GM10847 (cell line): ENCODE measurements around the gene BTF3.

ENCODE experiments used
- POLR2A ChIP-seq: IDR thresholded peaks from 2 replicates; pipeline ENCODE4 v1.6.1; 2011; ENCODE audit not compliant: insufficient read length; ENCODE audit errors: extremely low read depth

The BTF3 gene

GRCh38 chr5:73501406-73501805 is 3.2 kb downstream of the BTF3 start:
- TF ChIP-seq POLR2A = no peak

GRCh38 chr5:73506459-73506955 is 8.3 kb downstream of the BTF3 start:
- no peak for TF ChIP-seq POLR2A

GRCh38 chr5:73507062-73507461 is 8.8 kb downstream of the BTF3 start:
- no peak for TF ChIP-seq POLR2A

- no peak for TF ChIP-seq POLR2A
Observed at GRCh38 chr5:73513996-73514395, 15.8 kb downstream of the BTF3 start.

- no peak for TF ChIP-seq POLR2A
Observed at GRCh38 chr5:73514418-73514817, 16.2 kb downstream of the BTF3 start.

DNA sequence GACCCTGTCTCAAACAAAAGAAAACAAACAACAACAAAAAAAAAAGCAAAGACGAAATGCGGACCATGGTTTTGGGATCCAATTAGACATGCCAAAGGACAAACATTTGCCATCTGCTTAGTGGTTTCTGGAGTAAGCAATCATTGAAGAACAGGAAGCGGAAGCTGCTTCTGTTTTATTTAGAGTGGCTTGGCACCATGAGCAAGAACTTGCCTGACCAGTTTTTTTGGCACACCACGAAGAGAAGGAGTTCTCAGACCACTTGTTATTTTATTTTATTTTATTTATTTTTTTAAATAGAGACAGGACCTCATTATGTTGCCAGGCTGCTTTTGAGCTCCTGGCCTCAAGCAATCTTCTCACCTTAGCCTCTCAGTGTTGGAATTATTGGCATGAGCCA is 17.0 kb downstream of the BTF3 start:
- no peak for TF ChIP-seq POLR2A

GRCh38 chr5:73519531-73520283 is 21.5 kb downstream of the BTF3 start:
- TF ChIP-seq POLR2A = no peak

DNA sequence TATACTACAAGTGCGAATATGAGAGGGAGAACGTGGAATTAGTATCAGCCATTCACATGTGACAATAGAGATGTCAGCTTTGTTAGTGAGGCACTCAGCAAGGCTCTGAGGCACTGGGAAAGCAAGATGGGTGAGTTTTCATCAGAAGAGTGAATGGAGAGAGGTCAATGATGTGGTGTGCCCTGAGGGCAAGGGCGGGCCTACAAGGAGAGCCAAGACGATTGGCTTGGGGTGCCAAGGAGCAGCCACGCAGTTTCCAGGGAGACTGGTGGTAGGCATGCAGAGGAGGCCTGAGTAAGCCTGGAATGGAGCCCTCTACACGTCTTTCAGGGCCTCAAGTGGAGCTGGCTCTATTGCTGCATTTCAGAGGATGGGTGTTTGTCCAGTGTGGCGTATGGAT is 24.7 kb downstream of the BTF3 start:
- TF ChIP-seq POLR2A = no peak

DNA sequence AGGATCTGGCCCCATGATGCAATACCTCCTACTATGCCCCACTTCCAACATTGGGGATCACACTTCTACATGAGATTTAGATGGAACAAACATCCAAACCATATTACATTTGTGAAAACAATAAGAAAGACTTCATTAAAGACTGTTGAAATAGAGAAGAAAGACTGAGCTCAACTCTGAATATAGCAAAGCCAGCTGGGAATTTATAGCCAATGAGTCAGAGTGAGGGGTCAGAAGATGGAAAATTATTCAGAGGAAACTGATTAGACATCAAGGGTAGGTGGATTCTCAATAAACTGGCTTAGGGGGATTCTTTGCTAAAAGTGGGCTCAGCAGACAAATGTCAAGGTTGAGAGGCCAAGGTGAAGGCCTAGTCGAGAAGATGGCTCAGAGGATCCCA is 25.6 kb downstream of the BTF3 start:
- TF ChIP-seq POLR2A = no peak

- no peak for TF ChIP-seq POLR2A
Observed at GRCh38 chr5:73525606-73526203, 27.5 kb downstream of the BTF3 start.

DNA sequence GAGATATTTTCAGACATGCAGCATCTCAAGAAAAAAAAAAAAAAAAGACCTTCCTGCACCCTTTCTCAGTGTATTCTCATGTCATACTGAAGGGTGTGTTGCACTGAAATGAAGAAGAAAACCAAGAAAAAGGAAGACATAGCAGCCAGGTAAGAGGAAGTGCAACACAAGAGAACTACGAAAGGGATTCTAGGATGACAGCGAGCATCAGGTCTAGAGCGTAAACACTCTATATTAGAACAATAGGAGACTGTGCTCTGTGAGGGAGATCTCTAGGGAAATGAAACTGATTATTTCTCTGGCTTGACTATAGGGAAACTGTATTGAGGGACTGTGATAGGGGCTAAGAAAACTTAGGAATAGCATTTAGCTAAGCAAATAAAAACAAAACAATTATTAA is 30.0 kb downstream of the BTF3 start:
- TF ChIP-seq POLR2A = no peak

- no peak for TF ChIP-seq POLR2A
Observed at GRCh38 chr5:73529081-73529480, 30.8 kb downstream of the BTF3 start.

DNA sequence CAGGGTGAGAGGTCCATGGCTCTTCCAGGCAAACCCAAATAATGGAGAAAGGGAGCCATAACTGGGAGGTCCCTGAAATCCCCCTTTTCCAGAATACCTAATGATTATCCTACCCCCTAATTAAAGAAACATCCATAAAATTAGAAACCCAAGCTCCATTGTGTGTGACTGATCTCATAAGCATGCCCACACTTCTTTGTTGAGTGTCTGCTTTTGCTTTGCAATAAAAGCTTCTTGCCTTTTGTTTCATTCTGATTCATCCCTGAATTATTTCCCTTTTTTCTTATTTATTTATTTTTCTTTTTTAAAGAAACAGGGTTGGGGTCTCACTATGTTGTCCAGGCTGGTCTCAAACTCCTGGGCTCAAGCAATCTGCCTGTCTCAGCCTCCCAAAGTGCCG is 33.1 kb downstream of the BTF3 start:
- no peak for TF ChIP-seq POLR2A

- TF ChIP-seq POLR2A = no peak
Observed at GRCh38 chr5:73532195-73532594, 34.0 kb downstream of the BTF3 start.

DNA sequence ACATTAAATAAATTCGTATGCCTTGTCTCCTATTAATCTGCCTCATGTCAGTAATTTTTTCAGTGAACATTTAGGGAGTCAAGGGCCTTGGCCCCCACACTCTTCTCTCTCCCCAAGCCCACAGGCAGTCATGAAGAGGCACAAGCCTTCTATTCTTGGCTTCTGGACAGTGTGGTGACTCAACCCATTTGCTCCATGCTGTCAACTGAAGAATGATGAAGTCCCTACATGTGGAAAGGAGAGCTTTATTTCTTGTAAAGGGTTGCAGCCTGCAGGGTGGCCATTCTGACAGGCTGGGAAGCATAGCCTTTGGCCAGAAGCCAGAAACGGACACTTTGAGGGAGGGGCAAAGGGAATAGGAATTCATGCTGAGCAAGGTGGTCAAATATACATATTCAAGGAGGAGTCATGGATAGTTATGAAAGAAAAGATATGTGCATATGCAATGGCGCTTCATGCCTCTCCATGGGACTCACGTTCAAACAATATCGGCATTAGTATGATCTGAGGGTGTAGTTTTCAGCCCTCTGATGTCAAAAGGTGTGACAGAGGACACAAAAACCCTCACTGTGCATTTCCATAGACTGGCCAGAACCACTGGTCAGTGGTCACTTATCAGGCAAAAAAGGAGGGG is 35.9 kb downstream of the BTF3 start:
- TF ChIP-seq POLR2A = no peak

DNA sequence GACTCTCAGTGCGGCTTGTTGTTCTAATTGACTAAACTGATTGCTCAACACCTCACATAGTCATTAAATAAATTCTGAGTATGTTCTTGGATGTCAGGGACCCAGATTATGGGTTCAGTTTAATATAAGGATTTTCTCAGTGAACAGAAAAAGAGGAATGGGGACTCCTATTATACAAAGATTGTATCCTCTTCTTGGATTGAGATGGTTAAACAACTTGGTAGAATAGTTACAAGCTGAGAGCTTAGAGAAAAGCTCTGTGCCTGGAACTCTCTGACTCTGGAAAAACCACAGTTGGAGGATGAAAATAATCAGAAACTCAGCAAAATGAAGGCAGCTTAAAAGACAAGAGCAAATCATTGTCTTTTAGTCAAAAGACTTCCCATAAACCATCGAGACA is 36.7 kb downstream of the BTF3 start:
- no peak for TF ChIP-seq POLR2A
